Nephron progenitor cell (in vitro differentiated cells): Measurements from ENCODE around the gene EVI2B.
"Not testable (repeated sequence)": the region's sequence is repeated elsewhere in the genome, so short reads cannot be mapped to it uniquely, and the experiment has no call there.

Experiments used
- DNase-seq: peaks from one replicate; pipeline ENCODE4 v3.0.0; 2021
- H3K27ac Mint-ChIP-seq: 2 replicates; pipeline ENCODE4 v1.8.0; 2021; ENCODE audit warnings: mild to moderate bottlenecking, moderate library complexity, mixed read lengths
- H3K27me3 Mint-ChIP-seq: 2 replicates; pipeline ENCODE4 v1.8.0; 2021; ENCODE audit warnings: mild to moderate bottlenecking, low read depth, mixed read lengths; ENCODE audit not compliant: poor library complexity
- H3K36me3 Mint-ChIP-seq: 2 replicates; pipeline ENCODE4 v1.8.0; 2021; ENCODE audit warnings: low read depth, mixed read lengths
- H3K4me1 Mint-ChIP-seq: 2 replicates; pipeline ENCODE4 v1.8.0; 2021; ENCODE audit warnings: mixed read lengths
- H3K4me3 Mint-ChIP-seq: 2 replicates; pipeline ENCODE4 v1.8.0; 2021; ENCODE audit warnings: mild to moderate bottlenecking, moderate library complexity, mixed read lengths
- H3K9me3 Mint-ChIP-seq: 2 replicates; pipeline ENCODE4 v1.8.0; 2021; ENCODE audit warnings: mild to moderate bottlenecking, moderate library complexity, mixed read lengths
- TF ChIP-seq, protein P1 (sequence below): fragments of 200-600 bp; sonication (generic); IDR thresholded peaks from 2 replicates; pipeline ENCODE4 v1.5.0; 2021; ENCODE audit warnings: antibody characterized with exemption

Gene EVI2B

DNA sequence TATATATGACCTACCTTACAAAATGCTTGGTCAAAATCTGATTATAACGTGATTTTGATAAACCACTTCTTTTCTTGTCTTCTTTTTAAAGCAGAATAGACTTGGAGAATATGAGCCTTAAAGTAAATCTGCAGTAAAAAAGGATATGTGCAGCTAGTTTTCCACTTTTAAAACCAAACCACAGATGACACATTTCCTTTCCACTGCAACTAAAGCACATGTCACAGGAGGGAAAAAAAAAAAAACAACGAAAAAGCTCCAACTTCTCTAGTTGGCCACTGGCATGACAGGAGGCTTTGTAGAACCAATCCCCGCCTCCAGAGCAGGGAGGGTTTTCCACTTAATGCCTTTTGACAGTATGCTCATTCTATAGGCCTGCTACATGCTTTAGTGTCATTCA lies 7.6 kb upstream of the EVI2B start, which contains the start of gene EVI2A:
Gene EVI2A, minus strand, starts transcription at position 142 of the 400 bp plus-strand sequence. CDS start 2,609 bp downstream, outside the sequence.
- TF ChIP-seq, protein P1, sequence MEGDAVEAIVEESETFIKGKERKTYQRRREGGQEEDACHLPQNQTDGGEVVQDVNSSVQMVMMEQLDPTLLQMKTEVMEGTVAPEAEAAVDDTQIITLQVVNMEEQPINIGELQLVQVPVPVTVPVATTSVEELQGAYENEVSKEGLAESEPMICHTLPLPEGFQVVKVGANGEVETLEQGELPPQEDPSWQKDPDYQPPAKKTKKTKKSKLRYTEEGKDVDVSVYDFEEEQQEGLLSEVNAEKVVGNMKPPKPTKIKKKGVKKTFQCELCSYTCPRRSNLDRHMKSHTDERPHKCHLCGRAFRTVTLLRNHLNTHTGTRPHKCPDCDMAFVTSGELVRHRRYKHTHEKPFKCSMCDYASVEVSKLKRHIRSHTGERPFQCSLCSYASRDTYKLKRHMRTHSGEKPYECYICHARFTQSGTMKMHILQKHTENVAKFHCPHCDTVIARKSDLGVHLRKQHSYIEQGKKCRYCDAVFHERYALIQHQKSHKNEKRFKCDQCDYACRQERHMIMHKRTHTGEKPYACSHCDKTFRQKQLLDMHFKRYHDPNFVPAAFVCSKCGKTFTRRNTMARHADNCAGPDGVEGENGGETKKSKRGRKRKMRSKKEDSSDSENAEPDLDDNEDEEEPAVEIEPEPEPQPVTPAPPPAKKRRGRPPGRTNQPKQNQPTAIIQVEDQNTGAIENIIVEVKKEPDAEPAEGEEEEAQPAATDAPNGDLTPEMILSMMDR: no peak
- H3K4me3 Mint-ChIP-seq: no peak within 1 kb of the TSS
- H3K27ac Mint-ChIP-seq: no peak within 1 kb of the TSS
- no peak for DNase-seq
- peaks cover 24% of the 10 kb centered on the region for H3K36me3 Mint-ChIP-seq
- no peaks in the 10 kb centered on the region for H3K4me1 Mint-ChIP-seq
- H3K9me3 Mint-ChIP-seq: no peaks in the 10 kb centered on the region
- no peaks in the 10 kb centered on the region for H3K27me3 Mint-ChIP-seq

DNA sequence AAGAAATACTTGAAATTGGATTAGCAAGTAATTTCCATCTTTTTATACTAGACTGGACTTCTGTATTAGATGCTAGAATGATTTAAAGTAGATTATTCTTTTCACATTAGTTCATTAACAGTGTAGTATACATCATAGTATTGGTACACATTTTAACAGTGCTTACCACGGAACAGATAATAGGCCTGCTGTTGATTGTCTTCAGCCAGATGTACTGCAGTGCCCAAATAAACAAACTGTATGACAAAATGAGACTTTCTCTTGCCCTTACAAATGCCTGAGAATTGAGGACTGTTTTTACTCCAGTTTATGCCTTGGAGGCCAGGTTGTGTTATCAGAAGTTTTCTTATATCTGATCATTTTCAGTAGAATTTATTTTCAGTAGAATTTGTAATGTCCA lies 6.9 kb upstream of the EVI2B start:
- no peak overlapping the region for H3K4me3 Mint-ChIP-seq

DNA sequence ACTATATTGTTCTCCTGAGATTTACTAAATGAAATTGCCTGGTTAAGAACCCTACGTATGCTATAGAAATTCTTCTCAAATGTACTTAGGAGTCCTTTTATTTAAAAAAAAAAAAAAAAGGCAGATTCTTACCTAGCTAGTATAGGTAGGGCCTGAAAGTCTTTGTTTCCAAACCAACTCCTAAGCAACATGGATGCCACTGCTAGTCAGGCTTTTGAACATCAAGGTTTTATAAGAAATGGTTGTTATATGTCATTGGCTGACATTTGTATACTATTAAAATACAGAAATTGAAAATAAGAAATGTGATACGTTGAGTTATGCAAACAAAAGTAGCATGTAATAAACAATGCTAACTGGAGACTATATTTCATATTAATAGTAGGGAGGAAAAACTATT lies 6.4 kb upstream of the EVI2B start:
- H3K27ac Mint-ChIP-seq: no peak overlapping the region
- H3K27me3 Mint-ChIP-seq: no peaks in the 10 kb centered on the region
- TF ChIP-seq, protein P1: no peak
- H3K4me3 Mint-ChIP-seq: no peak overlapping the region
- no peak for DNase-seq
- no peaks in the 10 kb centered on the region for H3K4me1 Mint-ChIP-seq
- H3K36me3 Mint-ChIP-seq: peaks cover 13% of the 10 kb centered on the region
- H3K9me3 Mint-ChIP-seq: no peaks in the 10 kb centered on the region

More for the DNA sequence above, 6.9 kb upstream of the EVI2B start:
- H3K27me3 Mint-ChIP-seq: no peaks in the 10 kb centered on the region
- TF ChIP-seq, protein P1: no peak
- no peak overlapping the region for H3K27ac Mint-ChIP-seq
- H3K9me3 Mint-ChIP-seq: no peaks in the 10 kb centered on the region
- no peaks in the 10 kb centered on the region for H3K4me1 Mint-ChIP-seq
- no peak for DNase-seq
- H3K36me3 Mint-ChIP-seq: peaks cover 19% of the 10 kb centered on the region

DNA sequence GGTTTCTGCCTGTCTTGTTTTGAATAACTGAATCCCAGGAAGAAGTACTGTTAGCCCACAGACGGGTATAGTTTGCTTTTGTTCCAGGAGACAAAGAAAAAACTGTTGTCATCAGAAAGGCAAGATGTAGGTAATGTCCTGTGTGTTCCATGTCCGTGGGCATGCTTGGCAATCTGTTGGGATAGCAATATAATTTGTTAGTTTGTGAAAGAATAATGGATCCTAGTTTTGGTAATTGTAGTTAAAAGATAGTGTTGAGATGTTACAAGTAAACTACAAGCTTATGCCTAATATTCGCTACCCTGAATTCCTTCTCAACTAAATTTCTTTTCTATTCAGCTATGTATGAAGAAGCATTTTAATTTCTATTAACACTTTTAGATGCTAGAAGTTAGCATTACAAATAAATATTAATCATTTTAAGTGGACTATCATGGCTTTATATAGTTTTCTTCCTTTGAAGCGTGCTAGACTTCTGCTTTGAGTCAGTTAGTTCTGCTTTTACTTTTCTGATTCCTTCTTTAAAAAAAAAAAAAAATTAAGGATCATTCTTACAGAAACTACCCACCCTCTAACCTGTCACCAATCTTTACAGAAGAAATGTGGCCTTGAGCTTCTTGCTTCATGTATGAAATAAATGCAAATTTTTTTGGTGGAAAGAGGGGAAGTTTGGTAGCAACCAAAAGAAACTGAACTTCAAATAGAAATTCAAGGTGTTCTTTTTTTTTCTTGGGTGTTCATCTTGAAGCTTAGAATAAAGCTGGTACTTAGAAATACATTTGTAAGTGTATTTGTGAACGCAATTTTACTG lies 5.2 kb upstream of the EVI2B start:
- H3K27me3 Mint-ChIP-seq: no peaks in the 10 kb centered on the region

DNA sequence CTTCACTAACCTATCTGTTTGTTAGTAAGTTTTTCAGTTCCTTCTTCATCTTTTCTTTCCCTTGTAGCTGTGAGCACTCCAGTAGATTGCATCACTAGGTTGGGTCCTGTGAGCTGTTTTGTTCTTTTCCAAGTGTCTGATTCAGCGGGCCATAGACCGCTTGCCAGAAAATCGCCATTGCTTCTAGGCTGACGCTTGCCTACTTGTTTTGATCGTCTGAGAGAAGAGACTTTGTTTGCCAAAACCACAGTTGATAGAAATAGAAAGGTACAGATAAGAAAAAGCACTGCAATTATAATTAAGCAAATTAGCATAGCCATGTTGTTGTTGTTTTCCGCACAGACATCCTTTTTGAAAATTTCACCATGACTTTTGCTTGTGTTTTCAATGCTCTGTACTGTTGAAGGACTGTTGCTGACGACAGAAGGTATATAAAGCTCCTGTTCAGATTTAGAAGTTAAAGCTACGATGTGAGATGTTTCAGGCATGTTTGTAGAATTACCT lies 4.5 kb upstream of the EVI2B start:
- Mint-ChIP-seq H3K36me3 (peaks cover 20% of the 10 kb centered on the region), H3K9me3 (no peaks in the 10 kb centered on the region), H3K4me1 (no peaks in the 10 kb centered on the region), H3K27ac (peak overlapping the region; percentile 43), H3K4me3 (no peak overlapping the region), H3K27me3 (no peaks in the 10 kb centered on the region)
- DNase-seq: no peak
- TF ChIP-seq, protein P1: no peak

More for the DNA sequence above, 5.2 kb upstream of the EVI2B start:
- no peaks in the 10 kb centered on the region for H3K9me3 Mint-ChIP-seq
- DNase-seq: no peak
- no peaks in the 10 kb centered on the region for H3K4me1 Mint-ChIP-seq
- peaks cover 19% of the 10 kb centered on the region for H3K36me3 Mint-ChIP-seq
- no peak overlapping the region for H3K4me3 Mint-ChIP-seq
- TF ChIP-seq, protein P1: no peak
- no peak overlapping the region for H3K27ac Mint-ChIP-seq

DNA sequence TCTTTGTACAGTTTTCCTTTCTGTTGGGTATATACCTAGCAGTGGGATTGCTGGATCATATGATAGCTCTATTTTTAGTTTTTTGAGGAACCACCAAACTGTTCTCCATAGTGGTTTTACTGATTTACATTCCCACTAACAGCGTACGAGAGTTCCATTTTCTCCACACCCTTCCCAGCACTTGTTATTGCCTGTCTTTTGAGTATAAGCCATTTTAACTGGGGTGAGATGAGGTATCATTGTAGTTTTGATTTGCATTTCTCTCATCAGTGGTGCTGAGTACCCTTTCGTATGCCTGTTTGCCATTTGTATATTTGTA lies 887 bp upstream of the EVI2B start:
- no peak overlapping the region for H3K4me3 Mint-ChIP-seq
- H3K9me3 Mint-ChIP-seq: no peaks in the 10 kb centered on the region
- no peak overlapping the region for H3K27ac Mint-ChIP-seq
- H3K27me3 Mint-ChIP-seq: no peaks in the 10 kb centered on the region
- DNase-seq: no peak
- TF ChIP-seq, protein P1: no peak
- peaks cover 22% of the 10 kb centered on the region for H3K36me3 Mint-ChIP-seq
- peaks cover 6% of the 10 kb centered on the region for H3K4me1 Mint-ChIP-seq

DNA sequence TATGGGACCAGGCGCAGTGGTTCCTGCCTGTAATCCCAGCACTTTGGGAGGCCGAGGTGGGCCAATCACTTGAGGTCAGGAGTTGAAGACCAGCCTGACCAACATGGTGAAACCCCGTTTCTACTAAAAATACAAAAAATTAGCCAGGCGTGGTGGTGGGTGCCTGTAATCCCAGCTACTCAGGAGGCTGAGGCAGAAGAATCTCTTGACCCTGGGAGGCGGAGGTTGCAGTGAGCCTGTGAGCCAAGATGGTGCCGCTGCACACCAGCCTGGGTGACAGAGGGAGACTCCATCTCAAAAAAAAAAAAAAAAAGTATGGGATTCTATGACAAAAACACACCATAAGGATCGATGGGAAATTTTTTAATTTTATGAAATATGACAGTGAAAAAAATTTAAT lies 1.6 kb downstream of the EVI2B start:
- not testable (repeated sequence) for H3K4me3 Mint-ChIP-seq, H3K27me3 Mint-ChIP-seq, H3K27ac Mint-ChIP-seq, DNase-seq, H3K9me3 Mint-ChIP-seq
- H3K4me1 Mint-ChIP-seq: peaks cover 13% of the 10 kb centered on the region
- peaks cover 22% of the 10 kb centered on the region for H3K36me3 Mint-ChIP-seq
